ENCODE measurements around the gene GPR27. TPM values are rescaled to one million over a fixed set of nuclear protein-coding genes. Genes with fewer than 3 reads are reported as not detected.

Gene GPR27
- not detected in 2 replicates for total RNA-seq (2014; rRNA removed)
- not detected for polyA plus RNA-seq (2012)

- no peak for DNase-seq (ENCODE audit: low read depth)
Observed at GRCh38 chr3:71753701-71754609, at the start of gene GPR27. GPR27 (plus strand) TSS chr3:71753855; CDS start chr3:71754050, 195 bp downstream.

GRCh38 chr3:71704915-71705314, 48.7 kb upstream of the GPR27 start:
- DNase-seq (ENCODE audit: low read depth), result no peak

- no peak for DNase-seq (ENCODE audit: low read depth)
Observed at GRCh38 chr3:71705681-71706080, 48.0 kb upstream of the GPR27 start.

- DNase-seq (ENCODE audit: low read depth), result no peak
Observed at GRCh38 chr3:71707595-71707994, 46.1 kb upstream of the GPR27 start.

GRCh38 chr3:71708476-71709105, 45.1 kb upstream of the GPR27 start:
- DNase-seq (ENCODE audit: low read depth), result no peak

GRCh38 chr3:71709908-71710511, 43.6 kb upstream of the GPR27 start:
- DNase-seq (ENCODE audit: low read depth), result no peak

GRCh38 chr3:71710906-71711494, 42.7 kb upstream of the GPR27 start:
- DNase-seq (ENCODE audit: low read depth), result peak; percentile 36

- no peak for DNase-seq (ENCODE audit: low read depth)
Observed at GRCh38 chr3:71713041-71713440, 40.6 kb upstream of the GPR27 start.

- DNase-seq (ENCODE audit: low read depth), result no peak
Observed at GRCh38 chr3:71714595-71714994, 39.1 kb upstream of the GPR27 start.

GRCh38 chr3:71718072-71718471, 35.6 kb upstream of the GPR27 start:
- DNase-seq (ENCODE audit: low read depth), result no peak

- no peak for DNase-seq (ENCODE audit: low read depth)
Observed at GRCh38 chr3:71721002-71721401, 32.7 kb upstream of the GPR27 start.

GRCh38 chr3:71721651-71722157, 32.0 kb upstream of the GPR27 start:
- DNase-seq (ENCODE audit: low read depth), result no peak

- DNase-seq (ENCODE audit: low read depth), result no peak
Observed at GRCh38 chr3:71722693-71723092, 31.0 kb upstream of the GPR27 start.

GRCh38 chr3:71723452-71724170, 30.0 kb upstream of the GPR27 start:
- DNase-seq (ENCODE audit: low read depth), result no peak

- DNase-seq (ENCODE audit: low read depth), result no peak
Observed at GRCh38 chr3:71724171-71724453, 29.5 kb upstream of the GPR27 start.

- DNase-seq (ENCODE audit: low read depth), result no peak
Observed at GRCh38 chr3:71724584-71725270, 28.9 kb upstream of the GPR27 start.

- no peak for DNase-seq (ENCODE audit: low read depth)
Observed at GRCh38 chr3:71725271-71725991, 28.2 kb upstream of the GPR27 start, which contains the start of gene EIF4E3. EIF4E3 (minus strand) TSS chr3:71725402; CDS start chr3:71725367, 35 bp downstream.

GRCh38 chr3:71726146-71726545, 27.5 kb upstream of the GPR27 start:
- no peak for DNase-seq (ENCODE audit: low read depth)

- DNase-seq (ENCODE audit: low read depth), result peak; percentile 10
Observed at GRCh38 chr3:71728632-71729342, 24.9 kb upstream of the GPR27 start.

Data from LHCN-M2 (cell line).